A549 (cell line): ENCODE measurements around the gene ATP1A2. TPM values are rescaled to one million over a fixed set of nuclear protein-coding genes. Genes with fewer than 3 reads are reported as not detected.

Experiments used
- ATAC-seq, 2 experiments: fragments of 200-7000 bp in 1 of 2; fragments of >200 bp in 1 of 2; cut with Nextera tagmentation in 1 of 2; cut with Tn5 transposase in 1 of 2; 3 replicates each; pipeline versions ENCODE4 v1.8.0 to v1.9.1; 2018 to 2020; ENCODE audit warnings: mild to moderate bottlenecking in 1 of 2, moderate library complexity in 1 of 2
- CTCF ChIA-PET: fragments of 300-600 bp; sonication (Branson Sonifier 250); formaldehyde crosslinking; extraction: SDS; loops from one replicate; lab custom pipeline; 2021; ENCODE audit warnings: antibody characterized with exemption, inconsistent platforms; lab: Yijun Ruan, JAX
- POLR2A ChIA-PET: fragments of 350-600 bp; formaldehyde crosslinking; extraction: SDS; loops from one replicate; lab custom pipeline; 2021; ENCODE audit warnings: antibody characterized with exemption, inconsistent platforms; lab: Yijun Ruan, JAX
- DNase-seq, 2 experiments: peaks; one replicate each; pipeline versions ENCODE4 v3.0.0 to v3.0.0-alpha.2; 2011 to 2016; ENCODE audit warnings: low read depth in 1 of 2, low spot score in 1 of 2
- FAIRE-seq: peaks from 2 replicates; lab custom pipeline; 2011; peaks lifted over from hg19 to GRCh38; lab: Jason Lieb, UNC
- H3K27ac ChIP-seq, 2 experiments: fragments of >200 bp; sonication (Bioruptor Twin); formaldehyde crosslinking; 3 replicates each; pipeline ENCODE4 v1.5.1; 2016 to 2017
- H3K4me1 ChIP-seq: fragments of >200 bp; sonication (Bioruptor Twin); formaldehyde crosslinking; 3 replicates; pipeline ENCODE4 v1.6.1; 2016
- H3K4me2 ChIP-seq: fragments of >200 bp; sonication (Bioruptor Twin); formaldehyde crosslinking; 3 replicates; pipeline ENCODE4 v1.6.1; 2016
- H3K4me3 ChIP-seq: fragments of >200 bp; sonication (Bioruptor Twin); formaldehyde crosslinking; 3 replicates; pipeline ENCODE4 v1.5.1; 2016
- H3K9me3 ChIP-seq: fragments of >200 bp; sonication (Bioruptor Twin); formaldehyde crosslinking; 3 replicates; pipeline ENCODE4 v1.6.1; 2016
- CEBPB ChIP-seq, 2 experiments: fragments of >200 bp in 1 of 2; sonication (Bioruptor Twin) in 1 of 2; formaldehyde crosslinking in 1 of 2; IDR thresholded peaks; 2 replicates each; pipeline ENCODE4 v1.6.1; 2012 to 2016
- CHD4 ChIP-seq: fragments of 200-600 bp; sonication (generic); IDR thresholded peaks from 2 replicates; pipeline ENCODE4 v1.6.1; 2016; ENCODE audit warnings: antibody characterized with exemption, mild to moderate bottlenecking, borderline replicate concordance
- E2F6 ChIP-seq: IDR thresholded peaks from 2 replicates; pipeline ENCODE4 v1.6.1; 2012; ENCODE audit warnings: low read depth, borderline replicate concordance
- EHF ChIP-seq: fragments of 250-450 bp; sonication (Bioruptor Pico); IDR thresholded peaks from 2 replicates; pipeline ENCODE4 v1.5.0; 2020; ENCODE audit warnings: mild to moderate bottlenecking
- FOSB ChIP-seq: fragments of 250-450 bp; sonication (Bioruptor Pico); IDR thresholded peaks from 2 replicates; pipeline ENCODE4 v1.5.0; 2020; ENCODE audit warnings: mild to moderate bottlenecking, moderate library complexity
- FOSL2 ChIP-seq, 2 experiments: fragments of 450-650 bp in 1 of 2; fragments of >200 bp in 1 of 2; sonication (Bioruptor Twin) in 1 of 2; formaldehyde crosslinking; IDR thresholded peaks; 2 replicates each; pipeline versions ENCODE4 v1.5.0 to v1.6.1; 2016 to 2020; ENCODE audit warnings: mild to moderate bottlenecking in 1 of 2, moderate library complexity in 1 of 2
- GATA3 ChIP-seq: IDR thresholded peaks from 2 replicates; pipeline ENCODE4 v1.6.1; 2012; ENCODE audit warnings: borderline replicate concordance
- HEYL ChIP-seq: fragments of 250-450 bp; sonication (Bioruptor Pico); IDR thresholded peaks from 2 replicates; pipeline ENCODE4 v1.8.0; 2021; ENCODE audit warnings: mild to moderate bottlenecking, moderate library complexity
- HOXB13 ChIP-seq: fragments of 250-450 bp; sonication (Bioruptor Pico); IDR thresholded peaks from 2 replicates; pipeline ENCODE4 v1.5.0; 2020; ENCODE audit warnings: low read depth, mild to moderate bottlenecking, moderate library complexity
- HOXB5 ChIP-seq: fragments of 250-450 bp; sonication (Bioruptor Pico); IDR thresholded peaks from 2 replicates; pipeline ENCODE4 v1.5.0; 2020; ENCODE audit warnings: mild to moderate bottlenecking, moderate library complexity
- JUN ChIP-seq, 2 experiments: fragments of >200 bp; sonication (Bioruptor Twin); formaldehyde crosslinking; IDR thresholded peaks; 2 replicates in 1 of 2; 3 replicates in 1 of 2; pipeline ENCODE4 v1.6.1; 2016 to 2017
- JUNB ChIP-seq: fragments of >200 bp; sonication (Bioruptor Twin); formaldehyde crosslinking; IDR thresholded peaks from 2 replicates; pipeline ENCODE4 v1.6.1; 2016
- KDM1A ChIP-seq: fragments of 200-600 bp; sonication (generic); IDR thresholded peaks from 2 replicates; pipeline ENCODE4 v1.6.1; 2016; ENCODE audit warnings: low read depth, mild to moderate bottlenecking
- MAFK ChIP-seq: fragments of 450-650 bp; IDR thresholded peaks from 2 replicates; pipeline ENCODE4 v1.6.1; 2014; ENCODE audit not compliant: partially characterized antibody
- MAZ ChIP-seq: fragments of 150-350 bp; IDR thresholded peaks from 2 replicates; pipeline ENCODE4 v1.6.1; 2014; ENCODE audit warnings: antibody characterized with exemption, low read depth, low read length, borderline replicate concordance
- MYC ChIP-seq: IDR thresholded peaks from 2 replicates; pipeline ENCODE4 v1.6.1; 2012; ENCODE audit warnings: mild to moderate bottlenecking, inconsistent platforms, low read length, improper control_type of control experiment, borderline replicate concordance
- NFE2L2 ChIP-seq: fragments of 150-350 bp; conservative IDR thresholded peaks from 2 replicates; pipeline ENCODE4 v1.6.1; 2014; ENCODE audit warnings: low read length
- POLR2AphosphoS2 ChIP-seq: conservative IDR thresholded peaks from 2 replicates; pipeline ENCODE4 v1.6.1; 2012; ENCODE audit warnings: low read length, improper control_type of control experiment, inconsistent platforms
- REST ChIP-seq: fragments of 200-600 bp; sonication (generic); IDR thresholded peaks from 2 replicates; pipeline ENCODE4 v1.6.1; 2016; ENCODE audit warnings: antibody characterized with exemption, mild to moderate bottlenecking, moderate library complexity
- SMC3 ChIP-seq: fragments of >200 bp; sonication (Bioruptor Twin); formaldehyde crosslinking; IDR thresholded peaks from 3 replicates; pipeline ENCODE4 v1.6.1; 2018; ENCODE audit warnings: inconsistent platforms
- ZC3H11A ChIP-seq: fragments of 450-650 bp; IDR thresholded peaks from 2 replicates; pipeline ENCODE4 v1.6.1; 2014; ENCODE audit warnings: antibody characterized with exemption, mild to moderate bottlenecking
- WGBS: methylation state at CpG from one replicate; pipeline ENCODE4 v1.1.6; 2017; ENCODE audit errors: missing lambda C conversion rate; 5-methylcytosine and 5-hydroxymethylcytosine counted together
- polyA plus RNA-seq, 4 experiments: library from polyadenylated mRNA; depleted of rRNA in 3 of 4; stranded (reverse); fragments of >200 nt; fragmentation: RNase III in 1 of 4; extraction: RNeasy Plus Mini Kit Qiagen cat#74134 plus additional on column Dnase treatment in 1 of 4; gene quantifications; 2 replicates in 3 of 4; 3 replicates in 1 of 4; pipeline ENCODE4 v1.2.3, GENCODE V29; 2011 to 2017
- TF ChIP-seq, protein P1 (sequence below): fragments of 250-450 bp; sonication (Bioruptor Pico); IDR thresholded peaks from 2 replicates; pipeline ENCODE4 v1.5.0; 2021; ENCODE audit warnings: mild to moderate bottlenecking, moderate library complexity, borderline replicate concordance
- TF ChIP-seq, protein P2 (sequence below): IDR thresholded peaks from 2 replicates; pipeline ENCODE4 v1.6.1; 2012

Gene ATP1A2
- polyA plus RNA-seq, 2 of the 4 experiments (the other 2 are of a cell fraction) = 0.09 TPM; not detected in 1

DNA sequence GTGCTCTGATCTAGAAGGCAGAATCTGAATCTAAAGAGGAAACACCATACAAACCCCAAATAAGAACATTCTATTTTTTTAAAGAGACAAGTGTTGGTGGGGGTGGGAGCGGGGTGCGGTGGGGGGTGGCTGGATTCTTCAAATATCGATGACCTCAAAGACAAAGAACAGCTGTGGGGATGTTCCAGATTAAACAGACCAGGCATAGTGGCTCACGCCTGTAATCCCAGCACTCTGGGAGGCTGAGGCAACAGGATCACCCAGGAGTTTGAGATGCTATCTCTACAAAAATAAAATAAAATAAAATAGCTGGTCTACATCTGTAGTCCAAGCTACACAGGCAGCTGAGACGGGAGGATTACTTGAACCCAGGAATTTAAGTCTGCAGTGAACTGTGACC lies 40.8 kb downstream of the ATP1A2 start:
- CTCF ChIA-PET = interaction anchor here (0.8 to 2.6 kb wide), 6 partner anchors 35 to 260 kb away, joined by 3 to 8 read pairs (median 5); no protein-coding TSS in a partner anchor

GRCh38 chr1:160157174-160157573 lies 41.6 kb downstream of the ATP1A2 start:
- no peak overlapping the region for H3K27ac ChIP-seq
- H3K9me3 ChIP-seq = no peaks in the 10 kb centered on the region
- ChIA-PET POLR2A (no interaction called here), CTCF (interaction anchor here (0.8 to 2.6 kb wide), 6 partner anchors 34 to 259 kb away, joined by 3 to 8 read pairs (median 5); no protein-coding TSS in a partner anchor)
- DNase-seq = no peak
- TF ChIP-seq REST (no peak), EHF (CRISPR knock-in tag) (no peak), KDM1A (no peak), NFE2L2 (no peak), MAZ (no peak), CEBPB (IDR thresholded peaks at IDR 0.05) (no peak), HOXB13 (no peak), GATA3 (no peak), JUNB (no peak), FOSB (CRISPR knock-in tag) (no peak), HOXB5 (no peak), E2F6 (no peak), MYC (no peak), POLR2AphosphoS2 (no peak)
- no peak overlapping the region for H3K4me2 ChIP-seq
- WGBS = 61% methylated on average over 4 of the region's 4 CpGs
- ATAC-seq = no peak
- peak; percentile 18 for FAIRE-seq
- no peak overlapping the region for H3K4me3 ChIP-seq
- peaks cover 7% of the 10 kb centered on the region; the same call in 1 of the 3 replicates for H3K4me1 ChIP-seq

More for the DNA sequence above, 40.8 kb downstream of the ATP1A2 start:
- POLR2A ChIA-PET = no interaction called here
- WGBS = 42% methylated on average over 5 of the region's 5 CpGs
- ATAC-seq (no peak), FAIRE-seq (no peak), DNase-seq (no peak)
- H3K27ac ChIP-seq = no peak overlapping the region
- TF ChIP-seq JUN (IDR thresholded peaks at IDR 0.05) (no peak), SMC3 (no peak), EHF (CRISPR knock-in tag) (no peak), HEYL (no peak), HOXB5 (no peak), ZC3H11A (no peak), JUNB (no peak), NFE2L2 (no peak), MAFK (no peak), CHD4 (no peak), FOSL2 (IDR thresholded peaks at IDR 0.05) (no peak), FOSL2 (CRISPR knock-in tag; IDR thresholded peaks at IDR 0.05) (no peak)
- TF ChIP-seq, protein P1, sequence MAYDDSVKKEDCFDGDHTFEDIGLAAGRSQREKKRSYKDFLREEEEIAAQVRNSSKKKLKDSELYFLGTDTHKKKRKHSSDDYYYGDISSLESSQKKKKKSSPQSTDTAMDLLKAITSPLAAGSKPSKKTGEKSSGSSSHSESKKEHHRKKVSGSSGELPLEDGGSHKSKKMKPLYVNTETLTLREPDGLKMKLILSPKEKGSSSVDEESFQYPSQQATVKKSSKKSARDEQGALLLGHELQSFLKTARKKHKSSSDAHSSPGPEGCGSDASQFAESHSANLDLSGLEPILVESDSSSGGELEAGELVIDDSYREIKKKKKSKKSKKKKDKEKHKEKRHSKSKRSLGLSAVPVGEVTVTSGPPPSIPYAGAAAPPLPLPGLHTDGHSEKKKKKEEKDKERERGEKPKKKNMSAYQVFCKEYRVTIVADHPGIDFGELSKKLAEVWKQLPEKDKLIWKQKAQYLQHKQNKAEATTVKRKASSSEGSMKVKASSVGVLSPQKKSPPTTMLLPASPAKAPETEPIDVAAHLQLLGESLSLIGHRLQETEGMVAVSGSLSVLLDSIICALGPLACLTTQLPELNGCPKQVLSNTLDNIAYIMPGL = no peak
- TF ChIP-seq, protein P2, sequence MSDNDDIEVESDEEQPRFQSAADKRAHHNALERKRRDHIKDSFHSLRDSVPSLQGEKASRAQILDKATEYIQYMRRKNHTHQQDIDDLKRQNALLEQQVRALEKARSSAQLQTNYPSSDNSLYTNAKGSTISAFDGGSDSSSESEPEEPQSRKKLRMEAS = no peak
- no peaks in the 10 kb centered on the region for H3K9me3 ChIP-seq
- H3K4me1 ChIP-seq = peaks cover 7% of the 10 kb centered on the region; the same call in 1 of the 3 replicates
- no peak overlapping the region for H3K4me2 ChIP-seq
- H3K4me3 ChIP-seq = no peak overlapping the region
